Measurements from ENCODE around the gene NOTUM.

The NOTUM gene

GRCh38 chr17:81911277-81911961 is 49.6 kb downstream of the NOTUM start, which contains the start of gene PCYT2:
Gene PCYT2, minus strand, starts transcription at chr17:81911399. Its CDS starts 44 bp downstream, at chr17:81911355.
- no peak for TF ChIP-seq FOXA1 (IDR thresholded peaks at IDR 0.05)
- 0 out of 2 replicates have a peak, but pooled peaks have one; percentile 42 for TF ChIP-seq ARNT (IDR thresholded peaks at IDR 0.05)
- ChIA-PET CTCF (no interaction called here), POLR2A (interaction anchor here (1.0 to 2.3 kb wide), 2 partner anchors 13 to 25 kb away, joined by 3 to 8 read pairs; partner anchors contain the start of gene PYCR1)
- DNase-seq (ENCODE audit: extremely low spot score), result peak; percentile 99

- POLR2A ChIA-PET, result interaction anchor here (1.0 to 2.3 kb wide), 3 partner anchors 13 to 37 kb away, joined by 3 to 8 read pairs (median 3); partner anchors contain the start of gene PYCR1
- CTCF ChIA-PET, result no interaction called here
- TF ChIP-seq L3MBTL2 (conservative IDR thresholded peaks at IDR 0.05), result no peak
- TF ChIP-seq CTBP1 (IDR thresholded peaks at IDR 0.05; ENCODE audit: borderline replicate concordance), result no peak
- TF ChIP-seq BHLHE40 (IDR thresholded peaks at IDR 0.05; ENCODE audit: borderline replicate concordance), result no peak
- no peak for TF ChIP-seq FOXK2 (IDR thresholded peaks at IDR 0.05)
- TF ChIP-seq ELF4 (IDR thresholded peaks at IDR 0.05), result no peak
- no peak for TF ChIP-seq FOXM1 (IDR thresholded peaks at IDR 0.05; ENCODE audit: borderline replicate concordance)
- peak; percentile 46 for DNase-seq (ENCODE audit: extremely low spot score)
Measured at GRCh38 chr17:81910840-81911276, 50.1 kb downstream of the NOTUM start.

- CTCF ChIA-PET, result interaction anchor here (1.1 to 1.4 kb wide), 2 partner anchors 18 to 41 kb away, joined by 3 to 5 read pairs; partner anchors contain the start of gene MAFG
- no peak for TF ChIP-seq L3MBTL2 (conservative IDR thresholded peaks at IDR 0.05)
- no peak for TF ChIP-seq ELF4 (IDR thresholded peaks at IDR 0.05)
- TF ChIP-seq SP1 (IDR thresholded peaks at IDR 0.05), result no peak
- no peak for TF ChIP-seq FOXA1 (IDR thresholded peaks at IDR 0.05)
- TF ChIP-seq CTBP1 (IDR thresholded peaks at IDR 0.05; ENCODE audit: borderline replicate concordance), result no peak
- TF ChIP-seq ZNF384 (IDR thresholded peaks at IDR 0.05), result no peak
- TF ChIP-seq PKNOX1 (IDR thresholded peaks at IDR 0.05), result no peak
- no peak for TF ChIP-seq TARDBP (IDR thresholded peaks at IDR 0.05)
- no peak for TF ChIP-seq LEF1 (IDR thresholded peaks at IDR 0.05; ENCODE audit: borderline replicate concordance)
- no peak for TF ChIP-seq BHLHE40 (IDR thresholded peaks at IDR 0.05; ENCODE audit: borderline replicate concordance)
- TF ChIP-seq HDGF (IDR thresholded peaks at IDR 0.05; ENCODE audit: borderline replicate concordance), result no peak
- TF ChIP-seq FOXK2 (IDR thresholded peaks at IDR 0.05), result no peak
- TF ChIP-seq NFRKB (IDR thresholded peaks at IDR 0.05), result no peak
- TF ChIP-seq SUZ12 (IDR thresholded peaks at IDR 0.05), result no peak
- no peak for TF ChIP-seq ARNT (IDR thresholded peaks at IDR 0.05)
- no peak for TF ChIP-seq FOXM1 (IDR thresholded peaks at IDR 0.05; ENCODE audit: borderline replicate concordance)
- DNase-seq (ENCODE audit: extremely low spot score), result no peak
Measured at GRCh38 chr17:81909966-81910839, 50.8 kb downstream of the NOTUM start.

GRCh38 chr17:81909231-81909630 is 51.8 kb downstream of the NOTUM start:
- ChIA-PET CTCF (interaction anchor here (1.1 to 1.4 kb wide), 2 partner anchors 19 to 40 kb away, joined by 3 to 5 read pairs; partner anchors contain the start of gene MAFG), POLR2A (interaction anchor here (0.7 to 2.3 kb wide), 6 partner anchors 15 to 37 kb away, joined by 3 to 8 read pairs (median 5); partner anchors contain the start of genes ALYREF, ANAPC11 and PYCR1)
- no peak for TF ChIP-seq LEF1 (IDR thresholded peaks at IDR 0.05; ENCODE audit: borderline replicate concordance)
- TF ChIP-seq TARDBP (IDR thresholded peaks at IDR 0.05), result no peak
- TF ChIP-seq FOXM1 (IDR thresholded peaks at IDR 0.05; ENCODE audit: borderline replicate concordance), result no peak
- no peak for TF ChIP-seq FOXA1 (IDR thresholded peaks at IDR 0.05)
- no peak for TF ChIP-seq L3MBTL2 (conservative IDR thresholded peaks at IDR 0.05)
- TF ChIP-seq HDGF (IDR thresholded peaks at IDR 0.05; ENCODE audit: borderline replicate concordance), result no peak
- no peak for TF ChIP-seq ARNT (IDR thresholded peaks at IDR 0.05)
- TF ChIP-seq SUZ12 (IDR thresholded peaks at IDR 0.05), result no peak
- no peak for TF ChIP-seq BHLHE40 (IDR thresholded peaks at IDR 0.05; ENCODE audit: borderline replicate concordance)
- no peak for TF ChIP-seq ELF4 (IDR thresholded peaks at IDR 0.05)
- no peak for TF ChIP-seq SP1 (IDR thresholded peaks at IDR 0.05)
- no peak for DNase-seq (ENCODE audit: extremely low spot score)

More at GRCh38 chr17:81909966-81910839, 50.8 kb downstream of the NOTUM start:
- POLR2A ChIA-PET, result interaction anchor here (0.7 to 2.3 kb wide), 7 partner anchors 14 to 38 kb away, joined by 3 to 8 read pairs (median 4); partner anchors contain the start of genes ALYREF, ANAPC11 and PYCR1

- CTCF ChIA-PET, result interaction anchor here (1.1 kb wide), 1 partner anchor 19 kb away, joined by 3 read pairs; the partner anchor contains the start of gene MAFG
- TF ChIP-seq SUZ12 (IDR thresholded peaks at IDR 0.05), result no peak
- no peak for TF ChIP-seq NFRKB (IDR thresholded peaks at IDR 0.05)
- TF ChIP-seq SP1 (IDR thresholded peaks at IDR 0.05), result no peak
- TF ChIP-seq ARNT (IDR thresholded peaks at IDR 0.05), result no peak
- POLR2A ChIA-PET, result interaction anchor here (1.3 to 1.7 kb wide), 2 partner anchors 17 to 36 kb away, joined by 4 to 7 read pairs; partner anchors contain the start of genes ALYREF and ANAPC11
- DNase-seq (ENCODE audit: extremely low spot score), result no peak
Measured at GRCh38 chr17:81908793-81909192, 52.2 kb downstream of the NOTUM start.

- POLR2A ChIA-PET, result interaction anchor here (1.0 kb wide), 1 partner anchor 38 kb away, joined by 5 read pairs; no protein-coding TSS in a partner anchor
Measured at GRCh38 chr17:81907219-81908145, 53.5 kb downstream of the NOTUM start.

More at GRCh38 chr17:81907219-81908145, 53.5 kb downstream of the NOTUM start:
- no peak for DNase-seq (ENCODE audit: extremely low spot score)
- CTCF ChIA-PET, result interaction anchor here (0.6 to 1.0 kb wide), 2 partner anchors 14 to 89 kb away, joined by 3 read pairs; no protein-coding TSS in a partner anchor
- TF ChIP-seq LEF1 (IDR thresholded peaks at IDR 0.05; ENCODE audit: borderline replicate concordance), result no peak
- TF ChIP-seq ZNF384 (IDR thresholded peaks at IDR 0.05), result no peak
- no peak for TF ChIP-seq TARDBP (IDR thresholded peaks at IDR 0.05)
- no peak for TF ChIP-seq FOXK2 (IDR thresholded peaks at IDR 0.05)
- no peak for TF ChIP-seq ELF4 (IDR thresholded peaks at IDR 0.05)
- TF ChIP-seq NFRKB (IDR thresholded peaks at IDR 0.05), result no peak
- no peak for TF ChIP-seq HDGF (IDR thresholded peaks at IDR 0.05; ENCODE audit: borderline replicate concordance)
